Activated T-cell treated with anti-CD3 and anti-CD28 coated beads, Interleukin-2, amount 50 U/mL, for 72 hours (primary cell): Measurements from ENCODE around the gene MICAL2. TPM values are rescaled to one million over a fixed set of nuclear protein-coding genes. Genes with fewer than 3 reads are reported as not detected.

Experiments used
- ATAC-seq, 2 donors: fragments of 150-1000 bp; cut with Tn5 transposase; replicated peaks in 1 of 2; 2 replicates each; pipeline ENCODE4 v1.10.0; 2021; ENCODE audit warnings: moderate library complexity in 2 of 2, mild to moderate bottlenecking in 1 of 2
- DNase-seq, 2 donors: peaks; one replicate each; pipeline ENCODE4 v3.0.0; 2021 to 2022; ENCODE audit warnings: mixed read lengths in 1 of 2
- H3K27ac Mint-ChIP-seq: one replicate; pipeline ENCODE4 v1.8.0; 2022; ENCODE audit warnings: mild to moderate bottlenecking, moderate library complexity, mixed read lengths
- H3K27me3 Mint-ChIP-seq: one replicate; pipeline ENCODE4 v1.8.0; 2022; ENCODE audit warnings: low read depth, mixed read lengths
- H3K36me3 Mint-ChIP-seq, 2 donors: one replicate each; pipeline ENCODE4 v1.8.0; 2022; ENCODE audit warnings: mixed read lengths in 2 of 2, mild to moderate bottlenecking in 1 of 2; ENCODE audit not compliant: insufficient read depth in 2 of 2
- H3K4me1 Mint-ChIP-seq: one replicate; pipeline ENCODE4 v1.8.0; 2022; ENCODE audit warnings: low read depth, mixed read lengths
- H3K4me3 Mint-ChIP-seq, 2 donors: one replicate each; pipeline ENCODE4 v1.8.0; 2022; ENCODE audit warnings: mild to moderate bottlenecking in 2 of 2, mixed read lengths in 2 of 2, moderate library complexity in 2 of 2
- H3K9me3 Mint-ChIP-seq, 2 donors: one replicate each; pipeline ENCODE4 v1.8.0; 2022; ENCODE audit warnings: mixed read lengths in 2 of 2
- total RNA-seq, 2 donors: library from RNA; stranded (reverse); gene quantifications; one replicate each; pipeline ENCODE4 v1.2.3, GENCODE V29; 2022

MICAL2 gene
- total RNA-seq, 2 donors from 2014 or later = 227 to 322 TPM

DNA sequence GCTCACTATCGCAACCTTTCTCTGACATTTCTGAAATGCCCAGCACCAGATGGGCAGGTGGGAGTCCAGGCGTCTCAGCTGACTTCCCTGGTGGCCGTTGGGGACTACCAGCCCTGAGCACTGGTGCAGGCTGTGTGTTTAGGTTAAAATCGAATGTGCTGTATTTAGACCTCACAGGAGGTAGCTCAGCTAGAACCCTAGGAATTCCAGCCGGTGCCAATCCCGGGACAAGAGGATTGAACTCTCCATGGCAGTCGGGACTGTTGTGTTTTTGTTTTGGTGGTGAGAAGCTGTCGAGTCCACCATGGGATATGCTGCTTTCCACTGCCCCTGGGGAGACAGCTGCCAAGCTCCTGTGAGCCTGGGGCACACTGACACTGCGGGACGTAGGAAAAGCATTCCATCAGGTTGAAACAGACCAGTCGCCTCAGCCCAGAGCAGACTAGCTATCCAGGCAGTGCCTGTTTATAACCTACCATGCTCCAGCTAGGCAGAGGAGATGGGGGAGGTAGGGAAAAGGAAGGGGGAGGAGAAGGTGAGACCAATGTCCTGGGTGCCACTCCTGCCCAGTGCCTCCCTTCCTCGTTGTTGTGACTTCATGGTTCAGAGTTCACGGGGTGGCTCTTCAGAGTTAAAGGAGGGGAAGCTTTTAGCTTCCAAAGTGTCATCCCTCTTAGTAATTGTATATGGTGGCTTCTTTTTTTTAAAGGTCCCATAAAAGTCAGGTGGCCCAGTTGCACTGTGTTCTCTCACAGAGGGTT is 53.0 kb downstream of the MICAL2 start:
- H3K27ac Mint-ChIP-seq = peak overlapping the region; percentile 52
- no peak for ATAC-seq
- no peaks in the 10 kb centered on the region for H3K27me3 Mint-ChIP-seq
- H3K4me1 Mint-ChIP-seq = peaks cover 82% of the 10 kb centered on the region
- H3K36me3 Mint-ChIP-seq = peaks cover 11 to 40% of the 10 kb centered on the region in 2 donors
- no peak for DNase-seq
- no peaks in the 10 kb centered on the region for H3K9me3 Mint-ChIP-seq
- H3K4me3 Mint-ChIP-seq = no peak overlapping the region

DNA sequence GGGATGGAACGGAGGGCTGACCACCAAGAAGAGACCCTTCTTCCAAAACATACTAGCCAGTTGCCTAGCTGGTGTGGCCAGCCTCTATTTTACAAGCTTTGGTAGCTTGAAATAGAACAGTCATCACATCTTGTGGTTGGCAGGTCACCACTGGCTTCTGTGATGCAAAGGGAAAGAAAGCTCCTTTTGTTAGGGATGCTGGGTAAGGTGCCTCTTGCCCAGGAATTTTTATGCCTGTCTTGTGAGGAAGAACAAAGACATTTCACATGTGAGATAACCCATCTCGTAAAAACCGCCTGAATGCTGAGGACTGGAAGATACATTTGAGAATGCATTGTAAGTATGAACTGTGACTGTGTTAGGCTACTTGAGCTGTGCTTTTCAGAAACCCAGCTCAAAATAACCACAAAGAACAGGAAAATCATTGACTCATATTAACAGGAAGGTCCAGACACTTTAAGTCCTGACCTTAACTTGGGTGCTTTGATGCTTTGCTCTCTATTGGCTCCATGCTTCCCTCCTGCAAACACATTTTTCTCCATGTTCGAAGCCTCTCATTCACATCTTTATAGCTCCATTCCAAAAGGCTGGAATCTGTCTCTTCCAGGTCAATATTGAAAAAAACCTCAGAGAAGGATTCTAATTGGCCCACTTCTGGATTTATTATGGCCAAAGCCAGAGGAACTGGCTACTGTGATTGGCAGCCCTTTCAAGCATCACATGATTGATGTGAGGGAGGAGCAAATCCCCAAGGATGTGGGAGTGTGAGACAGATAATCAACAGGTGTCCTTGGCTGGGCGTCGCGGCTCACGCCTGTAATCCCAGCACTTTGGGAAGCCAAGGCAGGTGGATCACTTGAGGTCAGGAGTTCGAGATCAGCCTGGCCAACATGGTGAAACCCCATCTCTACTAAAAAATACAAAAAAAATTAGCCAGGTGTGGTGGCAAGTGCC is 53.9 kb downstream of the MICAL2 start:
- Mint-ChIP-seq H3K4me1 (peaks cover 82% of the 10 kb centered on the region), H3K27ac (peak overlapping the region; percentile 52), H3K9me3 (no peaks in the 10 kb centered on the region), H3K36me3 (peaks cover 11 to 41% of the 10 kb centered on the region in 2 donors), H3K4me3 (no peak overlapping the region), H3K27me3 (no peaks in the 10 kb centered on the region)
- ATAC-seq = no peak
- DNase-seq = no peak

DNA sequence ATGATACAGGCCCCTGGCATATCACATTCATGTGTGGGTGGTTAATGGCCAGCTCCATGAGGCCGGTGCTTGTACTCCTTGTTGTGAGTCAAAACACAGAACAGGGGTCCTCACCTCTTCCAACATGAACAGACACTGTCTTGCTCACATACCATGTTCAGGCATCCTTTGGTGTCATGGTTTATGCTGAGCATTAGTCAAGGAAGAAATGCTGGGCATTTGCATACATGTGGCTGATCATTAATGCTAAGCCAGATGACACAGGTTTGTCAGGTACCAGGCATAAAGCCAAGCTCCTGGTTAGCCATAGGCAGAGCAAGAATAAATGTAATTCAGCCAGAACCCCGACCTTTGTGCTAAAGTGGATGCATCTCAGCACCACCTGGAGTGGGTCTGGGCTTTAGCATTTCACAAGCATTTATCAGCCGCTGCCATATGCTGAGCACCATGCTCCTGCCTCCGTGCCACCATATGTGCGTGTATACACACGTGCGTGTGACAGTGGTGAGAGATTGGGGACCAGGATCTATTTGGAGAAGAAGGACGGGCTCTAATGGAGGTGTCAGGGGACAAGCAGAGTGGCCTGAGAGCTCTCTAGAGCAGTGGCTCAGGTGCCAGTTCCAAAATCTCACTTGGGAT is 55.0 kb downstream of the MICAL2 start:
- Mint-ChIP-seq H3K9me3 (no peaks in the 10 kb centered on the region), H3K4me1 (peaks cover 79% of the 10 kb centered on the region), H3K4me3 (no peak overlapping the region), H3K36me3 (peaks cover 11 to 39% of the 10 kb centered on the region in 2 donors), H3K27ac (peak overlapping the region; percentile 27), H3K27me3 (no peaks in the 10 kb centered on the region)
- no peak for ATAC-seq
- no peak for DNase-seq

DNA sequence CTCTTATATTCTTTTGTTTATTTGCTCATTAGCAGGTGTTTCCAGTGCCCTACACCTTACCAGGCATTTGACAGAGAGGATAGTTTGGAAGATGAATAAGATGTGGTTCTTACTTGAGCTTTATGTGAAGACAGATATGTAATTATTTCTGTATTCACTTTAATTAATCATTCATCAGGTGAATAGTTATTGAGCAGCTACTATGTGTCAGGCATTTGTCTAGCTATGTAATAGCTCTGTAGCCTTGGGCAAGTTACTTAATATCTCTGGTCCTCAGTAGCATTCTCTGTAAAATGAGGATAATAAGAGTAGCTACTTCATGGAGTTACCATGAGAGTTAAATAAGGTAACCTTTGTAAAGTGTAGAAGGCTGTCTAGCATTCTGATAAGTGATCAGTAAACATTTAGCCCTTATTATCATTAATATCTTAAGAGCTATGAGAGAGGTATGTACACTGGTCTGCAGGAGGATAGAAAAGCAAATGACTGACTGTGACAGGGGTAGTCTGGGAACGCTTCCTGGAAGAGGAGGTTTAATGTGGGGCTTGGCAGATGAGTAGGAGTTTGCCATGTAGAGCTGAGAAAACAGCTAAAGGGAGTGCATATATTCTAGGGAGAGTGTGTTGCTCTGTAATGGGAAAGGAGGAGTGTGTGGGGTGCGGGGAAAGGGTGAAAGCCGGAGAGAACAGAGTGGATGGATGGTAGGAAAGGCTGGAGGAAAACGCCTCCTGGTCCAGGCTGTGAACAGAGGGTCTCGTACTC is 56.1 kb downstream of the MICAL2 start:
- ATAC-seq (no peak), DNase-seq (no peak)
- Mint-ChIP-seq H3K36me3 (peaks cover 14 to 35% of the 10 kb centered on the region in 2 donors), H3K9me3 (peaks cover 0 to 2% of the 10 kb centered on the region in 2 donors), H3K27ac (peak overlapping the region; percentile 96), H3K4me1 (peaks cover 70% of the 10 kb centered on the region), H3K4me3 (peak overlapping the region; percentile 37 to 59), H3K27me3 (no peaks in the 10 kb centered on the region)

DNA sequence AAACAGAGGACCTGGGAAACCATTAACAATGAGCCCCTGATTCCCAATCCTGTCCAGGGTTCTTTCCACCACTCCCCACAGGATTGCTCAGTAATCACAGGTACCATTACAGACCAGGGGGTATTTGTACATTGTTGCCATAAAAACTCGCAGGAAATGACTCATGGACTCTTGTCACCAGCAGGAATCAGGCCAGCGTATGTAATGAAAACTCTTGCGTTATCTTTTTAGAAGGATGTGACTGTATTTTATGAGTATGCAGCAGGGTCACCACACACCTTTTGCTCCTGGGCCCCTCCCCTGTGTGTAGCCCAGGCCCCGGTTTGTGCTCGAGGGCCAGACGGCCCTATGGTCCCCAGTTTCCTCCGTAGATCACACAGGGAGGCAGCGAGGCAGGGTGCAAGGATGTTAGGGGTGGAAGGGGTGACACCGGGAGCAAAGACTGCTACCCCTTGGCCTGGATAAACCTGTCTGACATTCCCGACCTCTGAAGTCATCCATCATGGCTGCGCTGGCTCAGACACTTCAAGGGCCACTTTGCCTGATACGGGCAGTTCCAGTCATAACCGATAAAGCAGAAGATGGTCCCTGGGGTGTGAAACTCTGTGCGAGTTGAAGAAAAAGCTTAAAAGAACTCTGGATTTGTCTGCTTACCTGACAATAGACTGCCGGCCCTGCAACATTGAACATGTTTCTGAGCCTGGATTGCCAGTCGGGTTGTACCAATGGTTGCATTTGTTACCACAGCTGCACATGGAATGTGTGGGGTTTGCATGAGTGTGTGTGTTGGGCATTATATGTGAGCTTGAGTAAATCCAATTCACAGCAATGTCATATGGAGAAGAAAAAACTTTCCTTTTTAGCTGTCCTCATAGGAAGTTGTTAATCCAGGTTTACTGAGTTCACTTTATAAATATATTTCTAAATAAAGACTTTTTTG is 56.9 kb downstream of the MICAL2 start:
- H3K4me3 Mint-ChIP-seq = peak overlapping the region; percentile 56 to 59

DNA sequence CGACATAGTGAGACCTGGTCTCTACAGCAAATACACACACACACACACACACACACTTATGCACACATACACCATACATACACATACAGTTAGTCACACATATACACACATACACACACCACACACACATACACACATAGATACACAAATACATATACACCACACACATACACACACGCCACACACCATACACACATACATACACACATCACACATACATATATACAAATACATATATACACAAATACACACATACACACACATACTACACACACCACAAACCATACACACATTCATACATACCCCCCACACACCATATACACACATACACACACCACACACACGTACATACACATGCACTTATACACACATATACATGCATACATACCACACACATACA is 57.7 kb downstream of the MICAL2 start:
- Mint-ChIP-seq H3K4me3 (no peak overlapping the region), H3K27ac (peak overlapping the region; percentile 17), H3K9me3 (peaks cover 0 to 2% of the 10 kb centered on the region in 2 donors), H3K4me1 (peaks cover 76% of the 10 kb centered on the region), H3K36me3 (peaks cover 14 to 38% of the 10 kb centered on the region in 2 donors), H3K27me3 (no peaks in the 10 kb centered on the region)
- no peak for ATAC-seq
- DNase-seq = no peak

More for the DNA sequence above, 56.9 kb downstream of the MICAL2 start:
- peak overlapping the region; percentile 96 for H3K27ac Mint-ChIP-seq
- H3K4me1 Mint-ChIP-seq = peaks cover 73% of the 10 kb centered on the region
- DNase-seq = peak; percentile 67 to 70
- H3K27me3 Mint-ChIP-seq = no peaks in the 10 kb centered on the region
- H3K9me3 Mint-ChIP-seq = peaks cover 0 to 2% of the 10 kb centered on the region in 2 donors
- ATAC-seq = peak; percentile 95
- H3K36me3 Mint-ChIP-seq = peaks cover 15 to 38% of the 10 kb centered on the region in 2 donors

DNA sequence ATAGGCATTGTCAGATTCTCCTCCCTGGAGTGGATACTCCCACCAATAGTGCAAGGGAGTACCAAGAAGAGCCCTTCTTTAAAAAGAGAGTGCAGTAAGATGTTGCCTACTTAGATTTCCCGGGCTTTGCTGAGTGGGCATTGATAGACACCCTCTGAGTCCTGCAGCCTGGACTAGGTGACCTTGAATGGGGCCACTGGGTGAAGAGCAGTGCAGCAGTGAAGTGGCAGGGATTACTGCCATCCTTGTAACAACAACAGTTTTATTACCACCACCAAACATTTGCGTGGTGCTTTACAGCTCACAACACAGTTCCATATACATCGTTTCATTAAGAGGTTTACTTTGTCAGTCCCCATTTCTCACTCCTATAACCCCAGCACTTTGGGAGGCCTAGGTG is 59.4 kb downstream of the MICAL2 start:
- H3K27me3 Mint-ChIP-seq = no peaks in the 10 kb centered on the region
- peaks cover 0 to 2% of the 10 kb centered on the region in 2 donors for H3K9me3 Mint-ChIP-seq
- peaks cover 10 to 35% of the 10 kb centered on the region in 2 donors for H3K36me3 Mint-ChIP-seq
- ATAC-seq (no peak), DNase-seq (no peak)
- no peak overlapping the region for H3K4me3 Mint-ChIP-seq
- H3K27ac Mint-ChIP-seq = no peak overlapping the region
- H3K4me1 Mint-ChIP-seq = peaks cover 72% of the 10 kb centered on the region

DNA sequence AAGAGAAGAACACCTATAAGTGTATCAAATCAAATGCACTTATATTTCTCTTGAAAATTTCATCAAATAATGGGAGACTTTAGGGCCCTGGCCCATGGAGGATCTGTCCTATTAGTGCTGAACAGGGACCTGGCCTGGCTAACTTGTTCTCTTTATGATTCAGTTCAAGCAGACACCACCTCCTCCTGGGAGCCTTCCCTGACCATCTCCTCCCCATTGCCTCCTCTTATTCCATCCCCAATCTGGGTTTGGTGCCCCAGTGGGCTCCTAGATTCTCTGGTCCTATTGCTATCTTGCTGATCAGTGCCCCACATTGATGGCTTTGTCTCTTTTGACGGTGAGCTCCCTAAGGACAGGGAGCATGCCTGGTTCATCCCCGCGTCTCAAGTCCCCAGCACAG is 60.1 kb downstream of the MICAL2 start:
- H3K27ac Mint-ChIP-seq = no peak overlapping the region
- ATAC-seq (no peak), DNase-seq (no peak)
- H3K27me3 Mint-ChIP-seq = no peaks in the 10 kb centered on the region
- H3K4me1 Mint-ChIP-seq = peaks cover 75% of the 10 kb centered on the region
- H3K4me3 Mint-ChIP-seq = no peak overlapping the region
- H3K9me3 Mint-ChIP-seq = peaks cover 0 to 2% of the 10 kb centered on the region in 2 donors
- peaks cover 12 to 39% of the 10 kb centered on the region in 2 donors for H3K36me3 Mint-ChIP-seq

DNA sequence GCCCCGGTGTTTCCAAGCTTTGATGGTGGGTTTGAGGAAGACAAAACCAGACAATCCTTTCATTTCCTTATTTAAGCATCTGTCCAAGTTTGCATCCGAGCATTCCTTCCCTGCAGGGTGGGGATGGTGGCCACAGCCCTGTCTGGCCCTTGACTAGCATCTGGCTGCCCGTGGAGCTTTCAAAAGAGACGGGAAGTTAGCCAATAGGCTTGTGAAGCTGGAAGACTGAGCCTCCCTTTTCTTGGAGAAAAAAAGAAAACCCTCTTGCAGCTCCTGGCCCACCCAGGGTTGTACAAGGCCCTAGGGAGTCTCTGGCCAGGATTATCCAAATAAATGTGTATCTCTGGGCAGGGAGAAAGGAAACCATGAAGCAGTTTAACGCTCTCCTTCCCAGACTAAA is 60.6 kb downstream of the MICAL2 start:
- ATAC-seq (no peak), DNase-seq (no peak)
- H3K4me1 Mint-ChIP-seq = peaks cover 76% of the 10 kb centered on the region
- no peaks in the 10 kb centered on the region for H3K27me3 Mint-ChIP-seq
- peak overlapping the region; percentile 47 for H3K27ac Mint-ChIP-seq
- H3K36me3 Mint-ChIP-seq = peaks cover 14 to 36% of the 10 kb centered on the region in 2 donors
- H3K9me3 Mint-ChIP-seq = peaks cover 0 to 2% of the 10 kb centered on the region in 2 donors
- no peak overlapping the region for H3K4me3 Mint-ChIP-seq

DNA sequence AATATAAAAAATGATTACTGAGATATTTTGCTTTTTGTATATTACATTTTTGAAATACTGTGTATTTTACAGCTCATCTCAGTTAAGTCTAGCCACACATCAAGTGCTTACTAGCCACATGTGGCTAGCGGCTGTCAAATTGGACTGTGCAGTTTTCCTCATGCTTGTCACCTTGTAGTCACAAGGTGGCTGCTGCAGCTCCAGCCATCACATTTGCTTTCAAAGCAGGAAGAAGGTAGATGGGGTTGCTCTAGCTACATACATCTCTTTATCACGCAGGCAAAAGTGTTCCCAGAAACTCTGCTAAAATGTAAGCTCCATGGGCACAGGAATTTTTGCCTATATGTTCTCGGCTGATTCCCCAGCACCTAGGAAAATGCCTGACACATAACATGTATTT is 61.5 kb downstream of the MICAL2 start:
- Mint-ChIP-seq H3K9me3 (peaks cover 0 to 2% of the 10 kb centered on the region in 2 donors), H3K4me3 (no peak overlapping the region), H3K36me3 (peaks cover 14 to 29% of the 10 kb centered on the region in 2 donors), H3K27ac (peak overlapping the region; percentile 31), H3K27me3 (no peaks in the 10 kb centered on the region), H3K4me1 (peaks cover 76% of the 10 kb centered on the region)
- DNase-seq = no peak
- no peak for ATAC-seq

DNA sequence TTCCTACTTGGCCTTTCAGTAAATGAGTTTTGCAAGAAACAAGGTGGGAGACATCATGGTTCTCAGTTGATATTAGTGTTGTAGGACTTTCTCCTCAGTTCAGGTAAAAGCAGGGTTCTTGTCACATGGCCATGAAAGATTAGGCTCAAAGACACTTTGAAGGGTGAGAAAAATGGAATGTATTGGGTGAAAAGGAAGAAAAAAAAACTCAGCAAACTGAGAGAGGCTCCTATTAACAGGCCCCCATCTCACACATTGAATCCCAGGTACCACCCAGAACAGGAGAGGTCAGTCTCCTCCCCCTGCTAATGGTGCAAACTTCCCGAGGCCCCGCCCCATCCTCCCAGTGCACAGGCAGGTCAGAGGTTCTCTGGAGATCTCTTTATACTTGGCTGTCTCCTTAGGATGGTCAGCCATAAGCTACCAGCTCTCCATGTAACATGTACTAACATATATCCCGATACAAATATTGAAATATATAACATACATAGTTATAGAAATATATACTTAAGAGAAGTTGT is 62.2 kb downstream of the MICAL2 start:
- ATAC-seq = no peak
- DNase-seq = no peak
- H3K4me3 Mint-ChIP-seq = no peak overlapping the region
- peak overlapping the region; percentile 31 for H3K27ac Mint-ChIP-seq
- H3K4me1 Mint-ChIP-seq = peaks cover 76% of the 10 kb centered on the region
- H3K27me3 Mint-ChIP-seq = no peaks in the 10 kb centered on the region
- peaks cover 14 to 31% of the 10 kb centered on the region in 2 donors for H3K36me3 Mint-ChIP-seq
- peaks cover 0 to 2% of the 10 kb centered on the region in 2 donors for H3K9me3 Mint-ChIP-seq
